A673 (cell line): ENCODE results near the gene MGP.

ENCODE experiments used
- EZH2 ChIP-seq: fragments of 200-600 bp; sonication (generic); IDR thresholded peaks from 2 replicates; pipeline ENCODE4 v1.6.1; 2017; ENCODE audit warnings: borderline replicate concordance, low read depth, mild to moderate bottlenecking, mixed read lengths, antibody characterized with exemption, low read length; ENCODE audit not compliant: poor library complexity, severe bottlenecking
- TF ChIP-seq, protein P1 (sequence below): fragments of 300-800, 200-600 bp; sonication (generic); conservative IDR thresholded peaks from 2 replicates; pipeline ENCODE4 v1.5.1; 2017; ENCODE audit warnings: low read depth, mild to moderate bottlenecking, antibody characterized with exemption, low read length, moderate library complexity, mixed read lengths

DNA sequence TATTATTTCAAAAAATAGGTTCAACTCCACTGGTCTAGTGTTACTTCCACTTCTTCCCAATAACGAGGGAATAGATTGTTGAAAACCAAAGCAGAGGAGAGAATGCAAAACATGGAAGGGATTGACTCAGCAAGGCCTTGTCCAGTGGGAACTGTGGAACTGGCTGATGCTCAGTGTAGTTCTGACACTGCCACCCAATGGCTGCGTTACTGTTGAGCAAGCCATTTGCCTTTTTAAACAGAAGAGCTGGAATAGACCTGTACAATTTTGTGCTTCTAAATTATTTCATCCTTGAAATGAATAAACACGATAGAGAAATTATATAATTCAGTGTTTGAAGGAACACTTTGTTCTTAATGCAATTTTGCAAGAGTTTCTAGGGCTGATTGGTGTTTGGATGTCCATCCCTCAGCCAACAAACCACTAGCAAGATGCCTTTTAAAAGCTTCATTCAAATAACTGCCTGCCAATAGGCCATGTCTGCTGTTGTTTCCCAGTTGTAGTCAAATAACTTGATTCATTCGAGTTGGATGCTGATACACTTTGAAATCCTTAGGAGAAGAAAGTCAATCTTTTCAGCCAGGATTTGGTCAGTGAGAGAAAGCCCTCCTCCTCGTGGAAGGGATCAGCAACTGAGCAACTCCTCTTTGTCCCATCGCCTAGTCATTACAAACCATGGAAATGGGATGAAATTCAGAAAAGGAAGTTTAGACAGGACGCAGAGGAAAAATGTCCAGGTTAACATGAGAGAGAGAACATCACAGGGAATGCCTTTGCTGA, 7.3 kb upstream of the MGP start:
- TF ChIP-seq, protein P1, sequence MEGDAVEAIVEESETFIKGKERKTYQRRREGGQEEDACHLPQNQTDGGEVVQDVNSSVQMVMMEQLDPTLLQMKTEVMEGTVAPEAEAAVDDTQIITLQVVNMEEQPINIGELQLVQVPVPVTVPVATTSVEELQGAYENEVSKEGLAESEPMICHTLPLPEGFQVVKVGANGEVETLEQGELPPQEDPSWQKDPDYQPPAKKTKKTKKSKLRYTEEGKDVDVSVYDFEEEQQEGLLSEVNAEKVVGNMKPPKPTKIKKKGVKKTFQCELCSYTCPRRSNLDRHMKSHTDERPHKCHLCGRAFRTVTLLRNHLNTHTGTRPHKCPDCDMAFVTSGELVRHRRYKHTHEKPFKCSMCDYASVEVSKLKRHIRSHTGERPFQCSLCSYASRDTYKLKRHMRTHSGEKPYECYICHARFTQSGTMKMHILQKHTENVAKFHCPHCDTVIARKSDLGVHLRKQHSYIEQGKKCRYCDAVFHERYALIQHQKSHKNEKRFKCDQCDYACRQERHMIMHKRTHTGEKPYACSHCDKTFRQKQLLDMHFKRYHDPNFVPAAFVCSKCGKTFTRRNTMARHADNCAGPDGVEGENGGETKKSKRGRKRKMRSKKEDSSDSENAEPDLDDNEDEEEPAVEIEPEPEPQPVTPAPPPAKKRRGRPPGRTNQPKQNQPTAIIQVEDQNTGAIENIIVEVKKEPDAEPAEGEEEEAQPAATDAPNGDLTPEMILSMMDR: peak; percentile 50
- no peak for TF ChIP-seq EZH2
